Heart left ventricle (tissue), 16 donors: ENCODE measurements around the gene A1BG. TPM values are rescaled to one million over a fixed set of nuclear protein-coding genes. Genes with fewer than 3 reads are reported as not detected.

Source experiments
- ATAC-seq, 4 donors: fragments of 200-7000 bp; cut with Tn5 transposase; one replicate each; pipeline ENCODE4 v1.9.1; 2020 to 2022; ENCODE audit warnings: moderate library complexity in 4 of 4, mild to moderate bottlenecking in 3 of 4, moderate number of reproducible peaks in 1 of 4
- DNase-seq, 5 donors: peaks; one replicate each; pipeline ENCODE4 v3.0.0-alpha.2; 2020
- H3K27ac ChIP-seq, 12 donors: fragments of 200-600 bp; sonication (generic) in 4 of 12; one replicate each; pipeline versions ENCODE4 v1.5.0 to v1.8.0; 2016 to 2022; ENCODE audit warnings: mild to moderate bottlenecking in 2 of 12
- H3K27me3 ChIP-seq, 9 donors: fragments of 200-600 bp; sonication (generic) in 2 of 9; one replicate each; pipeline versions ENCODE4 v1.5.1 to v1.8.0; 2016 to 2022; ENCODE audit warnings: mild to moderate bottlenecking in 3 of 9
- H3K36me3 ChIP-seq, 9 donors: fragments of 200-600 bp; sonication (generic) in 2 of 9; one replicate each; pipeline versions ENCODE4 v1.5.0 to v1.8.0; 2018 to 2022; ENCODE audit warnings: mild to moderate bottlenecking in 2 of 9
- H3K4me1 ChIP-seq, 12 donors: fragments of 200-600 bp; sonication (generic) in 4 of 12; one replicate each; pipeline versions ENCODE4 v1.5.0 to v1.8.0; 2016 to 2022; ENCODE audit warnings: mild to moderate bottlenecking in 3 of 12
- H3K4me3 ChIP-seq, 12 donors: fragments of 200-600 bp; sonication (generic) in 4 of 12; one replicate each; pipeline versions ENCODE4 v1.5.0 to v1.8.0; 2017 to 2022; ENCODE audit warnings: mild to moderate bottlenecking in 9 of 12, moderate library complexity in 4 of 12
- H3K9me3 ChIP-seq, 12 donors: fragments of 200-600 bp; sonication (generic) in 4 of 12; one replicate each; pipeline versions ENCODE4 v1.5.0 to v1.8.0; 2016 to 2022; ENCODE audit warnings: mild to moderate bottlenecking in 1 of 12
- CTCF ChIP-seq, 12 donors: fragments of 200-600 bp; sonication (generic) in 4 of 12; IDR thresholded peaks; one replicate each; pipeline versions ENCODE4 v1.5.0 to v1.8.0; 2018 to 2022; ENCODE audit warnings: antibody characterized with exemption in 12 of 12, mild to moderate bottlenecking in 5 of 12
- POLR2A ChIP-seq, 2 donors: fragments of 450-650 bp; IDR thresholded peaks; one replicate each; pipeline ENCODE4 v1.6.1; 2017; ENCODE audit warnings: antibody characterized with exemption in 2 of 2, mild to moderate bottlenecking in 2 of 2, moderate library complexity in 2 of 2
- WGBS, 4 donors: extraction: QIAGEN DNeasy Blood & Tissue Kit in 2 of 4; methylation state at CpG; one replicate each; pipeline versions ENCODE4 v1.1.5 to v1.1.7; 2013 to 2018; 5-methylcytosine and 5-hydroxymethylcytosine counted together
- intact Hi-C, 10 donors: fragments of 100-400 bp; cut with DNase I; formaldehyde crosslinking; loops; one replicate each; pipeline versions ENCODE4 v1.11.1 to v1.14.2; 2022
- polyA plus RNA-seq, 2 donors: library from polyadenylated mRNA; stranded (reverse); fragments of 200-250 nt; gene quantifications; one replicate each; pipeline ENCODE4 v1.2.3, GENCODE V29; 2013
- total RNA-seq, 9 donors: library from RNA; depleted of rRNA in 2 of 9; stranded (reverse); fragments of >200 nt in 2 of 9; fragmentation: NEBNext Ultra II Directional in 3 of 9; extraction: Animal tissue kit (Norgen Biotek cat#: 25700) in 3 of 9; gene quantifications; one replicate each; pipeline versions ENCODE4 v1.1.0 to v1.2.4, GENCODE V29; 2016 to 2023
- donor health status: ischemic (EF 13 %, LVEDD 7.1; RV severe dilation, severe dysfunction).
- donor health status: healthy with polysubstance abuse.
- donor health status: DM: no; HTN: yes; CAD: no.
- donor health status: DM: no; HTN: no; CAD: no.
- donor health status: ischemic (EF 25% LVEDD 6.9; RV normal size, moderate dysfunction).
- donor health status: ischemic (EF 25% LVEDD 5.7; RV mildly dilated, moderate dysfunction).
- donor health status: healthy.
- donor health status: DM: yes; HTN: yes; CAD: no.
- donor health status: ischemic (EF 35%, LVEDD 5.7; RV mildly dilated, moderate dysfunction).
- donor health status: nonischemic (EF 11% LVEDD 7.7; RV severe dilation, severe dysfunction).
- donor health status: DM: yes; HTN: yes; CAD: no.
- donor health status: PGD.
- donor health status: ischemic (EF 29% LVEDD 5.4; RV normal size, mild dysfunction).
- donor health status: nonischemic (EF 23%, LVEDD 6.1; RV moderate dilation, normal function).

A1BG gene
- total and polyA plus RNA-seq, 11 donors = 0.23 to 6.6 (median 4.0) TPM

- no peak for DNase-seq
- peaks cover 9 to 63% (median 22%) of the 10 kb centered on the region in 9 donors for H3K27me3 ChIP-seq
- no peaks in the 10 kb centered on the region for H3K9me3 ChIP-seq
- no peak overlapping the region for H3K4me3 ChIP-seq
- H3K36me3 ChIP-seq = no peaks in the 10 kb centered on the region
- WGBS, 4 donors = 81 to 85% (median 83%) methylated on average over 6 of the region's 6 CpGs
- ATAC-seq = no peak
- no peak overlapping the region for H3K27ac ChIP-seq
- intact Hi-C loops = no loop called here
- peaks cover 0 to 43% (median 22%) of the 10 kb centered on the region in 12 donors for H3K4me1 ChIP-seq
- TF ChIP-seq CTCF (IDR thresholded peaks at IDR 0.05) (no peak), POLR2A (IDR thresholded peaks at IDR 0.05) (no peak)
These were observed 1.3 kb upstream of the A1BG start for GRCh38 chr19:58354478-58355030.

GRCh38 chr19:58353717-58354477, 605 bp upstream of the A1BG start:
- H3K9me3 ChIP-seq = no peaks in the 10 kb centered on the region
- no peak overlapping the region for H3K4me3 ChIP-seq
- peaks cover 9 to 67% (median 28%) of the 10 kb centered on the region in 9 donors for H3K27me3 ChIP-seq
- DNase-seq (no peak), ATAC-seq (no peak)
- H3K36me3 ChIP-seq = no peaks in the 10 kb centered on the region
- intact Hi-C loops = no loop called here
- TF ChIP-seq CTCF (IDR thresholded peaks at IDR 0.05) = no peak
- no peak for TF ChIP-seq POLR2A (IDR thresholded peaks at IDR 0.05)
- H3K27ac ChIP-seq = no peak overlapping the region
- H3K4me1 ChIP-seq = peaks cover 0 to 43% (median 23%) of the 10 kb centered on the region in 12 donors
- whole genome bisulfite sequencing, 4 donors = 85 to 93% (median 89%) methylated on average over 12 to 15 of the region's 15 CpGs

GRCh38 chr19:58351990-58352755, 1.1 kb downstream of the A1BG start:
- H3K4me3 ChIP-seq = no peak overlapping the region
- H3K4me1 ChIP-seq = peaks cover 0 to 37% (median 22%) of the 10 kb centered on the region in 12 donors
- 81 to 85% (median 84%) methylated on average over 20 to 23 of the region's 23 CpGs for WGBS, 4 donors
- peaks cover 11 to 81% (median 36%) of the 10 kb centered on the region in 9 donors for H3K27me3 ChIP-seq
- no peaks in the 10 kb centered on the region for H3K9me3 ChIP-seq
- no peak overlapping the region for H3K27ac ChIP-seq
- ATAC-seq = no peak
- DNase-seq = no peak
- H3K36me3 ChIP-seq = no peaks in the 10 kb centered on the region
- intact Hi-C loops = no loop called here
- TF ChIP-seq CTCF (IDR thresholded peaks at IDR 0.05) (no peak), POLR2A (IDR thresholded peaks at IDR 0.05) (no peak)

GRCh38 chr19:58351558-58351878, 1.8 kb downstream of the A1BG start:
- no peak for ATAC-seq
- Histone ChIP-seq H3K4me3 (no peak overlapping the region), H3K27ac (no peak overlapping the region), H3K9me3 (no peaks in the 10 kb centered on the region), H3K27me3 (peaks cover 14 to 87% (median 39%) of the 10 kb centered on the region in 9 donors), H3K36me3 (no peaks in the 10 kb centered on the region), H3K4me1 (peaks cover 0 to 30% (median 18%) of the 10 kb centered on the region in 12 donors)
- intact Hi-C loops = no loop called here
- TF ChIP-seq CTCF (IDR thresholded peaks at IDR 0.05) = no peak
- no peak for TF ChIP-seq POLR2A (IDR thresholded peaks at IDR 0.05)
- WGBS, 4 donors = 84 to 93% (median 89%) methylated on average over 9 of the region's 9 CpGs
- no peak for DNase-seq
